ENCODE measurements around the gene CIDEB.

GRCh38 chr14:24332268-24332993 lies 24.7 kb upstream of the CIDEB start:
- TF ChIP-seq CTCF (IDR thresholded peaks at IDR 0.05; ENCODE audit: insufficient read depth, low read length, poor library complexity, severe bottlenecking), result peak; percentile 48
- no peak for TF ChIP-seq EZH2phosphoT487 (conservative IDR thresholded peaks at IDR 0.05; ENCODE audit: low read length)
